Measurements from ENCODE around the gene CCDC57.

Gene CCDC57

DNA sequence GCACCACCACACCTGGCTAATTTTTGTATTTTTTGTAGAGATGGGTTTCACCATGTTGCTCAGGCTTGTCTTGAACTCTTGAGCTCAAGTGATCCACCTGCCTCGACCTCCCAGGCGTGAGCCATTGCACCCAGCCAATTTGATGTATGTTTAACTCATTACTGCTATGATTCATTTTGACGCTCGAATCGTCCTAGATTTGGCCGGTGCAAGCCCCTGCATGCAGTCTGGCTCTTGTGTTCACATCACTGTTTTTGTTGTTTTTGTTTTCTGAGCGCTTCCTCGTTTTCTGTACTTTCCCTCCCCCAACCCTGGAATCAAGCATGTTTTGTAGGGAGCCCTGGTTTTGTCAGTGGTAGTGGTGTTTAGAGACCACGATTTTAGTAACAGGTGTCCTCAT lies 139.2 kb downstream of the CCDC57 start:
- H3K9ac ChIP-seq (ENCODE audit: low read length) = no peak overlapping the region
- no peaks in the 10 kb centered on the region for H3K4me1 ChIP-seq (ENCODE audit: control insufficient read depth, insufficient read depth, low read length)
- no peaks in the 10 kb centered on the region; the same call in 1 of the 2 replicates for H3K27me3 ChIP-seq (ENCODE audit: control insufficient read depth, insufficient read depth, low read length)
- no peak overlapping the region for H3K27ac ChIP-seq (ENCODE audit: low read depth, low read length)
- no peak overlapping the region for H3K4me3 ChIP-seq (ENCODE audit: low read depth, low read length)
- no peaks in the 10 kb centered on the region for H3K9me3 ChIP-seq (ENCODE audit: control insufficient read depth, insufficient read depth, low read depth, low read length)
- peaks cover 5% of the 10 kb centered on the region for H3K36me3 ChIP-seq (ENCODE audit: control insufficient read depth, insufficient read depth, low read length)

DNA sequence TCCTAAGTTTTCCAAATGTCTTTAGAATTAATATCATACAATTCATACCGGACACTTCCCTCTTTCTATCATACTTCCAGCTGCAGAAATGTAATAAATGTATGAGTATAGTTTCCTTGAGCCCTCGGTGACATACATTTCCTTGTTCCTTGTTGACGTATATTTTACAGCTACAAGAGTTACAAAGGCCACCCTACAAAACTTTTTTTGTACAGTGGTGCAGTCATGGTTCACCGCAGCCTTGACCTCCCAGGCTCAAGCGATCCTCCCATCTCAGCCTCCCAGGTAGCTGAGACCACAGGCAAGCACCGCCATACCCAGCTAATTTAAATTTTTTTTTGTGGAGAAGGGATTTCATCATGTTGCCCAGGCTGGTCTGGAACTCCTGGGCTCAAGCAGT lies 139.8 kb downstream of the CCDC57 start:
- H3K9me3 ChIP-seq (ENCODE audit: control insufficient read depth, insufficient read depth, low read depth, low read length) = no peaks in the 10 kb centered on the region
- H3K27me3 ChIP-seq (ENCODE audit: control insufficient read depth, insufficient read depth, low read length) = no peaks in the 10 kb centered on the region; the same call in 1 of the 2 replicates
- H3K27ac ChIP-seq (ENCODE audit: low read depth, low read length) = no peak overlapping the region
- no peaks in the 10 kb centered on the region for H3K4me1 ChIP-seq (ENCODE audit: control insufficient read depth, insufficient read depth, low read length)
- no peak overlapping the region for H3K9ac ChIP-seq (ENCODE audit: low read length)
- H3K4me3 ChIP-seq (ENCODE audit: low read depth, low read length) = no peak overlapping the region
- no peaks in the 10 kb centered on the region for H3K36me3 ChIP-seq (ENCODE audit: control insufficient read depth, insufficient read depth, low read length)

DNA sequence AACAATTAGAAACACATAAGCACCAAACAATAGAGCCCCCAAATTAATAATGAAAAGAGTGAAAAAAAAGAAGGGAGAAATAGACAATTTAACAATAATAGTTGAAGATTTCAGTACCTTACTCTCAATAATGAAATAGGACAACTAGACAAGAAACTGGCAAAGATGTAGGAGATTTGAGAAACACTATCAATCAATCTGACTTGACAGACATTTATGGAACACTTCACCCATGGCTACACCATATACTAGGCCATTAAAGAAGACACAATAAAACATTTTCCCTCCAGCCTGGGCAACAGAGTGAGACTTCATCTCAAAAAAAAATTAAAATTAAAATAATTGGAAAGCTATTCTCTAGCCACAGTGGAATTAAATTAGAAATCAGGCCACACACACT lies 142.0 kb downstream of the CCDC57 start:
- no peaks in the 10 kb centered on the region for H3K36me3 ChIP-seq (ENCODE audit: control insufficient read depth, insufficient read depth, low read length)
- no peaks in the 10 kb centered on the region for H3K4me1 ChIP-seq (ENCODE audit: control insufficient read depth, insufficient read depth, low read length)
- no peaks in the 10 kb centered on the region for H3K9me3 ChIP-seq (ENCODE audit: control insufficient read depth, insufficient read depth, low read depth, low read length)

DNA sequence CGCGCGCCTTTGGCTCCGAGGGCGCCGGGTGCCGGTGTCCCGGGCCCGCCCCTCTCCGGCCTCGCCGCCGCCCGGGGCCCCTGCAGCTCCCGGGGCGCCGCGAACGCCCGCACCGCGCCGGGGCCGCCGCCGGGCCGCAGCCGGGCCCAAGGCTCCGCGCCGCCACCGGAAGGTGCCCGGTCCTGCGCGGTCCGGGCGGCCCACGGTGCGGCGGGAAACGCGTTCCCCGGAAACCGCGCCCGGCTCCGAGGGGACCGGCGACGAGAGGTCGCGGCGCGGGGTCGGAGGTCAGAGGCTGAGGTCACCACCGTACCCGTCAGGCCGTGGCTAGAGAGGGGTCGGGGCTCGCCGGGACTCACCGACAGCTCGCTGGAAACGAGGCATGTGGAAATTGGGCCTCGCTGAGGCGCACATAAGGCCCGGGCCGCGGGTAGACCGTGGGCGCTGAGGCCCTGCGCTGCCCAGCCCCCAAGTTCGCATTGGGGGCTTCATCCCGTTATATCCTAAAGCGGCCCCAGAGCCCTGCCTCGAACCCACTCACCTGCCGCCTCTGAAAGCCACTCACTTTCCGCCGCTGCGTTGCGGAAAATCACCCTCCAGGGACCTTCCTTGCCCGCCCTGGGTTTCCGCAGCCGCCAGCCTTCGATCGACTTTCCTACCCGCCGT lies 146.9 kb downstream of the CCDC57 start, which contains the start of gene DUS1L:
TSS of gene DUS1L (minus strand) at position 167 of the 666 bp plus-strand sequence. CDS start 745 bp downstream, outside the sequence.
- 0 out of 2 replicates have a peak, but pooled peaks cover 4% of the 10 kb centered on the region for H3K4me1 ChIP-seq (ENCODE audit: control insufficient read depth, insufficient read depth, low read length)
- 0 out of 2 replicates have a peak within 1 kb of the TSS, but pooled peaks have one; percentile 19 for H3K27ac ChIP-seq (ENCODE audit: low read depth, low read length)
- H3K36me3 ChIP-seq (ENCODE audit: control insufficient read depth, insufficient read depth, low read length) = peaks cover 29% of the 10 kb centered on the region
- H3K27me3 ChIP-seq (ENCODE audit: control insufficient read depth, insufficient read depth, low read length) = no peaks in the 10 kb centered on the region; the same call in 1 of the 2 replicates
- H3K9me3 ChIP-seq (ENCODE audit: control insufficient read depth, insufficient read depth, low read depth, low read length) = no peaks in the 10 kb centered on the region
- H3K4me3 ChIP-seq (ENCODE audit: low read depth, low read length) = peak within 1 kb of the TSS; percentile 85
- H3K9ac ChIP-seq (ENCODE audit: low read length) = peak within 1 kb of the TSS; percentile 84

More for the DNA sequence above, 142.0 kb downstream of the CCDC57 start:
- no peak overlapping the region for H3K4me3 ChIP-seq (ENCODE audit: low read depth, low read length)
- no peaks in the 10 kb centered on the region; the same call in 1 of the 2 replicates for H3K27me3 ChIP-seq (ENCODE audit: control insufficient read depth, insufficient read depth, low read length)
- H3K9ac ChIP-seq (ENCODE audit: low read length) = no peak overlapping the region
- H3K27ac ChIP-seq (ENCODE audit: low read depth, low read length) = no peak overlapping the region

DNA sequence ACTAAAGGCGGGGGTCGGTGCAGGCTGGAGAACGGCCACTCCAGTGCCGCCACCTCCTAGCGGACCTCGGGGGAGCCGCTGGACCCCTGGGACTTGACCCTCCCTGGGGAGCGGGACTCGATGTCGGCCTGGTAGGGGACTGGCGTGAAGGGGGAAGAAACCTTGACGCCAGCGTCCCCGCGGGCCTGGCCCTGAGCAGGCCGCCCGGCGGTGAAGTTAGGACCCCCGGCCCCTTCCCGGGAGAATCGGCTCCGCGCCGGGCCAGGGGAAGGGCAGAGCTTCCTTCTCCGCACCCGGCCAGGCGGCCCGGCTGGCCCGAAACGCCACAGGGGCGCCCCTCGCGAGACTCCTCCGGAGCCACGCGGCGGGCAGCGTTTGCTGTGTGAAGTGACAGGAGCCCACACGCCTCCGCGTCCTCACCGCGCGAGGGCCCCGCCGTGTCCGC lies 147.4 kb downstream of the CCDC57 start:
- Histone ChIP-seq H3K27ac (ENCODE audit: low read depth, low read length) (0 out of 2 replicates have a peak overlapping the region, but pooled peaks have one; percentile 19), H3K27me3 (ENCODE audit: control insufficient read depth, insufficient read depth, low read length) (no peaks in the 10 kb centered on the region; the same call in 1 of the 2 replicates), H3K36me3 (ENCODE audit: control insufficient read depth, insufficient read depth, low read length) (peaks cover 35% of the 10 kb centered on the region), H3K9ac (ENCODE audit: low read length) (peak overlapping the region; percentile 84), H3K4me3 (ENCODE audit: low read depth, low read length) (peak overlapping the region; percentile 85), H3K4me1 (ENCODE audit: control insufficient read depth, insufficient read depth, low read length) (0 out of 2 replicates have a peak, but pooled peaks cover 4% of the 10 kb centered on the region), H3K9me3 (ENCODE audit: control insufficient read depth, insufficient read depth, low read depth, low read length) (no peaks in the 10 kb centered on the region)

DNA sequence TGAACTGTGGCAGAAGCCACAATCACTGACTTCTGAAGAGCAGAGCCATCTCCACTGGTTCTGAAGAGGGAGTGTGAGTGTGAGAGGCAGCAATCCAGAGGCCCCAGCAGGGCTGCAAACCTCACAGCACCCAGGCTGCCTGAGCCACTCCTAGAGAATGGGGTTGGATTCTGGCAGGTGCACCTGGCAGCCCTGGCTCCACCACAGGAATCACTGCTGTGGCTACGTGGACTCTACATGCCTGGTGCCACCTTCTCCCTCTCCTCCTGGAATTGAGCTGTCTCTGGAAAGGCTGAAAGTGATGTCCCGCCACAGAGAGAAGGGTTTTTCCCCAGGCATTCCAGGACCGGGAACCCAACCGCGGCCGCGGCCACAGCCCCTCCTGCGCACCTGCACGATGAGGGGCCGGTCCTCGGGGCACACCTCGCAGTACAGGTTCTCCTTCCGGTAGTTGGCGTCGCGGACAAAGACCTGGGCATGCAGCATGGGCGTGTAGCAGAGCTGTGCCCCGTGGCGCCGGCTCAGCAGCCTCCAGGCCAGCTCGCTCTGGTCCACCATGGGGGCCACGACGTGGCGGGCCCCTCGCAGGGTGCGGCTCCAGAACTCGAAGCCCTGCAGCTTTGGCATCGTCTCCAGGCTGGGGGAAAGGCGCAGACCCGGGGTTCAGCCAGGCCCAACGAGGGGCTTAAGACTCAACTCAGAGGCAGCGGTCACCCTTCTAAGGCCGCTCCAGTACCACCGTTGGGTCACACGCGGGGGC lies 148.0 kb downstream of the CCDC57 start:
- Histone ChIP-seq H3K36me3 (ENCODE audit: control insufficient read depth, insufficient read depth, low read length) (peaks cover 40% of the 10 kb centered on the region), H3K27ac (ENCODE audit: low read depth, low read length) (0 out of 2 replicates have a peak overlapping the region, but pooled peaks have one; percentile 19)

DNA sequence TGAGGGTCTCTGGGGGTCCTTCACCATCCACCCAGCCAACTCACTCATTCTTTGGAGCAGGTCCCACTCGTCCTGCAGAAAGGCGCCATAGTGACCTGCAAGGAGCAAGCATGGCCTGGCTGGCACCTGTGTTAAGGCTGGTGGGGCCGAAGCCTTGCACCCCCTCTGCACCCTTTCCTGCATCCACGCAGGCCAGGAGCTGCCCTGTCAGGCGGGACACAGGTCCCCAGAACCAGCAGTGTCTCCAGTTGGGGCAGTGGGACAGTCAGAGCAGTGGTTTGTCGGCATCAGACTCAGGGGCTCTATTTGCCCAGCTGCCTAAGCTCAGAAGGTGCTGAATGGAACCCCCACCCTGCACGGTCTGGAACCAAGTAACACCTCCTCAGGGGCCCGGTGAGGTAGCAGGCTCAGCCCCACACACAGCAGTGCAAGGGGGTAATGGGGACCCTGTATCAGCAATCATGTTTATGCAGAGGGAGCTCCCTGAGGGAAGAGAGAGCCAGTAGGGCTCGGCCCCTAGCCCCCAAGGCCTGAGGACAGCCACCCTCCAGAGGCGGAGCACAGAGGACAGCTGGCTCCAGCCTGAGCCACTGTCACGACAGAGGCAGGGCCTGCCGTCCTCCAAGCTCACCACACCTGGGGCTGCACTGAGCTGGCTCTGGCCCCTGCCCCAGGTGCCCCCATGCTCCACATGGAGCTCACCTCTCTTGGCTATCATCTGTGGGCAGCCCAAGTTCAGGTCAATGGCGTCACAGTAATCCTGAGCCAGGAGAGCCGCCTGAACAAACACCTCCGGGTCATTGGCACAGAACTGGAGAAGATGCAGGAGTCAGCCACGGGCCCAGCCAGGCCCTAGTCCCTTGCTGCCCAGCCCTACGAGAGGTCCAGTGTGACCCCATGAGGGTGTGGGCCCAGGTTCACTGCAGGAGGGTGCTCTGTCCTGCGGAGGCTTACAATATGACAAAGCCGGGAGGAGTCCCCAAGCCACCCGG lies 148.9 kb downstream of the CCDC57 start:
- Histone ChIP-seq H3K4me1 (ENCODE audit: control insufficient read depth, insufficient read depth, low read length) (0 out of 2 replicates have a peak, but pooled peaks cover 4% of the 10 kb centered on the region), H3K4me3 (ENCODE audit: low read depth, low read length) (peak overlapping the region; percentile 85), H3K9me3 (ENCODE audit: control insufficient read depth, insufficient read depth, low read depth, low read length) (no peaks in the 10 kb centered on the region), H3K27ac (ENCODE audit: low read depth, low read length) (no peak overlapping the region), H3K9ac (ENCODE audit: low read length) (no peak overlapping the region), H3K27me3 (ENCODE audit: control insufficient read depth, insufficient read depth, low read length) (no peaks in the 10 kb centered on the region), H3K36me3 (ENCODE audit: control insufficient read depth, insufficient read depth, low read length) (peaks cover 49% of the 10 kb centered on the region)

More for the DNA sequence above, 148.0 kb downstream of the CCDC57 start:
- Histone ChIP-seq H3K4me3 (ENCODE audit: low read depth, low read length) (peak overlapping the region; percentile 85), H3K9ac (ENCODE audit: low read length) (peak overlapping the region; percentile 84), H3K27me3 (ENCODE audit: control insufficient read depth, insufficient read depth, low read length) (no peaks in the 10 kb centered on the region), H3K9me3 (ENCODE audit: control insufficient read depth, insufficient read depth, low read depth, low read length) (no peaks in the 10 kb centered on the region), H3K4me1 (ENCODE audit: control insufficient read depth, insufficient read depth, low read length) (0 out of 2 replicates have a peak, but pooled peaks cover 4% of the 10 kb centered on the region)

DNA sequence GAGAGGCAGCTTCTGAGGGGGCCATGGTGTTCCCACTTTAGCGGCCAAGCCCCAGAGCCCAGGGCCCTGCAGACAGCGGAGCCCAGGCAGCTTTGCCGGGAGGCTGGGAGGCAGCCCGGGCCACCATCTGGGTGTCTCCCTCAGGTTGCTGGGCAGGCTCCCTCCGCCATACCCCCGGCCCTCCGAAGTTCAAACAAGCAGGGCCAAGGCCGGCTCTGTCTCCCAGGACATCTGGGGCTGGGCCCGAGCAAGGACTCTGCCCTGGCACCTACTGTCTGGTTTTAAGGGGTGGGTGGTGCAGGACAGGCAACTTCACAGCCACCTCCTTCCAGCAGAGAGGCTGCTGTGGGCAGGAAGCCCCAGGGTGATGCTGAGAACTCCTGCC lies 149.7 kb downstream of the CCDC57 start:
- Histone ChIP-seq H3K36me3 (ENCODE audit: control insufficient read depth, insufficient read depth, low read length) (peaks cover 57% of the 10 kb centered on the region), H3K27ac (ENCODE audit: low read depth, low read length) (no peak overlapping the region), H3K9ac (ENCODE audit: low read length) (no peak overlapping the region), H3K9me3 (ENCODE audit: control insufficient read depth, insufficient read depth, low read depth, low read length) (no peaks in the 10 kb centered on the region), H3K4me1 (ENCODE audit: control insufficient read depth, insufficient read depth, low read length) (0 out of 2 replicates have a peak, but pooled peaks cover 4% of the 10 kb centered on the region), H3K27me3 (ENCODE audit: control insufficient read depth, insufficient read depth, low read length) (no peaks in the 10 kb centered on the region), H3K4me3 (ENCODE audit: low read depth, low read length) (no peak overlapping the region)

DNA sequence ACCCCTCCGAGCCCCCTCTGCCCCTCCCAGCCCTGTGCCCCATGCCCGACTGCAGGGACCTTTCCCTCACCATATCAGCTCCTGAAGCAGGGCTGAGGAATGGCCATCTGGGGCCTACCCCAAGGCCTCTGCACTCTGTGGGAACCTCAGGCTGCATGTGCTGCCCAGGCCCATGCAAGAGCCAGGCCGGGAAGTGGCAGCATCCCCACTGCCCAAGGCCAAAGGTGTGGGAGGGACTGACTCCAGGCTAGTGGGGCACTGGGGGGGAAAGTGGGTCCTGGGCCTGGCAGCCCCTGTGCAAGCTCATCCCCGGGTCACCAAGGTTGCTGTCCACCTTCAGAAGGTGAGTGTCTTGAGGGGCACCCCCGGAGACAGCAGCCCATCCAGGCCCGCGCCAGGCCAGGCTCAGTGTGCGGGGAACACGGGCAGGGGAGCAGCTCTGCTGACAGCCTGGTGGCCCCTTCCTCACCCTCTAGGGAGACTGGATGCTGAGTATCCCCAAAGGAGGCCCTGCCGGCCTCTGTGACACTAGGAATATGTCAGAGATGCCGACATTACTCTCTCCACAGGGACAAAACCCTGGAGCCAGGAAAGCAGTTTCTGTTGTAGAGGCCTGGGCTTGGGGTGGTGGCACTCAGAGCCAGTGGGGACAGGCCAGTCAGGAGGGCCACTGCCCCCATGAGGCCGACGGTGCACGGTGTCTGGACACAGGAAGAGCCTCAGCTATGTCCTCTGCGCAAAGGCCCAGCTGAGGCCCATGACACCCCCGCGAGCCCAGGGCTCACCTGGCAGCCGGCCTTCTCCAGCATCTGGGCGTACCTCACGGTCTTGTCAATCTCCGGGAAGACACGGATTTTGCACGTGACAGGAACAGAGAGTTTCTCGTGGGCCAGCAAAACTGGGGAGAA lies 150.3 kb downstream of the CCDC57 start:
- 0 out of 2 replicates have a peak, but pooled peaks cover 4% of the 10 kb centered on the region for H3K4me1 ChIP-seq (ENCODE audit: control insufficient read depth, insufficient read depth, low read length)
- peaks cover 63% of the 10 kb centered on the region for H3K36me3 ChIP-seq (ENCODE audit: control insufficient read depth, insufficient read depth, low read length)
- H3K9ac ChIP-seq (ENCODE audit: low read length) = no peak overlapping the region

More for the DNA sequence above, 150.3 kb downstream of the CCDC57 start:
- Histone ChIP-seq H3K27ac (ENCODE audit: low read depth, low read length) (no peak overlapping the region), H3K4me3 (ENCODE audit: low read depth, low read length) (no peak overlapping the region), H3K27me3 (ENCODE audit: control insufficient read depth, insufficient read depth, low read length) (no peaks in the 10 kb centered on the region), H3K9me3 (ENCODE audit: control insufficient read depth, insufficient read depth, low read depth, low read length) (no peaks in the 10 kb centered on the region)

All from HUES6 (cell line).